SK-N-SH treated with all-trans-retinoic acid at 6 μM for 48 hours (cell line): ENCODE results near the gene PGAP1.

ENCODE experiments used
- ARNTL ChIP-seq: fragments of 450-650 bp; formaldehyde crosslinking; IDR thresholded peaks from 2 replicates; pipeline ENCODE4 v1.5.0; 2020; ENCODE audit warnings: low read depth, mild to moderate bottlenecking, moderate library complexity, borderline replicate concordance
- CSDC2 ChIP-seq: fragments of 250-450 bp; sonication (Bioruptor Pico); IDR thresholded peaks from 2 replicates; pipeline ENCODE4 v1.5.0; 2020; ENCODE audit warnings: mild to moderate bottlenecking, moderate library complexity
- GLIS3 ChIP-seq: fragments of 250-450 bp; sonication (Bioruptor Pico); IDR thresholded peaks from 2 replicates; pipeline ENCODE4 v1.5.0; 2020; ENCODE audit warnings: mild to moderate bottlenecking, moderate library complexity
- OSR1 ChIP-seq: fragments of 250-450 bp; sonication (Bioruptor Pico); IDR thresholded peaks from 2 replicates; pipeline ENCODE4 v1.8.0; 2022; ENCODE audit warnings: moderate library complexity, mild to moderate bottlenecking, inconsistent platforms
- RARB ChIP-seq: fragments of 250-450 bp; sonication (Bioruptor Pico); IDR thresholded peaks from 2 replicates; pipeline ENCODE4 v1.8.0; 2021; ENCODE audit warnings: mild to moderate bottlenecking, moderate library complexity
- TOX ChIP-seq: fragments of 250-450 bp; sonication (Bioruptor Pico); IDR thresholded peaks from 2 replicates; pipeline ENCODE4 v1.8.0; 2021; ENCODE audit warnings: mild to moderate bottlenecking, moderate library complexity, borderline replicate concordance
- ZC3H10 ChIP-seq: fragments of 250-450 bp; sonication (Bioruptor Pico); IDR thresholded peaks from 2 replicates; pipeline ENCODE4 v1.5.1; 2021; ENCODE audit warnings: mild to moderate bottlenecking, moderate library complexity
- ZFP3 ChIP-seq: fragments of 250-450 bp; sonication (Bioruptor Pico); IDR thresholded peaks from 2 replicates; pipeline ENCODE4 v1.5.0; 2020; ENCODE audit warnings: mild to moderate bottlenecking, moderate library complexity
- ZFP30 ChIP-seq: fragments of 450-650 bp; formaldehyde crosslinking; IDR thresholded peaks from 2 replicates; pipeline ENCODE4 v1.5.0; 2022; ENCODE audit warnings: mild to moderate bottlenecking, moderate library complexity
- ZNF565 ChIP-seq: fragments of 450-650 bp; formaldehyde crosslinking; conservative IDR thresholded peaks from 2 replicates; pipeline ENCODE4 v1.5.0; 2020; ENCODE audit warnings: low read depth, mild to moderate bottlenecking, moderate library complexity
- TF ChIP-seq, protein P1 (sequence below): fragments of 250-450 bp; sonication (Bioruptor Pico); IDR thresholded peaks from 2 replicates; pipeline ENCODE4 v1.8.0; 2020; ENCODE audit warnings: mild to moderate bottlenecking, moderate library complexity, borderline replicate concordance
- TF ChIP-seq, protein P2 (sequence below): fragments of 250-450 bp; sonication (Bioruptor Pico); IDR thresholded peaks from 2 replicates; pipeline ENCODE4 v1.5.1; 2020; ENCODE audit warnings: low read depth, mild to moderate bottlenecking, moderate library complexity

DNA sequence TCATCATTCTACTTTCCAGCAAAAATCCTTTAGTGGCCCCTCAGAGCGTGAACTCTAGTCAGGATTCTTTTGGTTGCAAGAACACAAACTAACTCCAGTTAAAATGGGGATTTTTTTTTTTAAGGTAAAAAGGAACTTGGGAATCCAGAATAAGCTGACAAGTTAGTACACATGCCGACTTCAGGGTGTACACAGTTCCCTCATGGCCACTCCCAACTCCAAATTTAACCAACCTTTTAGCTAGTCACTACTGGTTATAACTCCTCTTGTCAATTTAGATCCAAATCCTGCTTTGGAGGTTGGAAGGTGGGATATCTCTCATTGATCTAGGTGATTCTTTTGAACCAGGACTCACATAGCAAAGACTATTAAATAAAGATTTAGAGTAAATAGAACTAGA, 5.0 kb upstream of the PGAP1 start:
- no peak for TF ChIP-seq ZFP3 (CRISPR knock-in tag)
- no peak for TF ChIP-seq GLIS3 (CRISPR knock-in tag)
- TF ChIP-seq, protein P1, sequence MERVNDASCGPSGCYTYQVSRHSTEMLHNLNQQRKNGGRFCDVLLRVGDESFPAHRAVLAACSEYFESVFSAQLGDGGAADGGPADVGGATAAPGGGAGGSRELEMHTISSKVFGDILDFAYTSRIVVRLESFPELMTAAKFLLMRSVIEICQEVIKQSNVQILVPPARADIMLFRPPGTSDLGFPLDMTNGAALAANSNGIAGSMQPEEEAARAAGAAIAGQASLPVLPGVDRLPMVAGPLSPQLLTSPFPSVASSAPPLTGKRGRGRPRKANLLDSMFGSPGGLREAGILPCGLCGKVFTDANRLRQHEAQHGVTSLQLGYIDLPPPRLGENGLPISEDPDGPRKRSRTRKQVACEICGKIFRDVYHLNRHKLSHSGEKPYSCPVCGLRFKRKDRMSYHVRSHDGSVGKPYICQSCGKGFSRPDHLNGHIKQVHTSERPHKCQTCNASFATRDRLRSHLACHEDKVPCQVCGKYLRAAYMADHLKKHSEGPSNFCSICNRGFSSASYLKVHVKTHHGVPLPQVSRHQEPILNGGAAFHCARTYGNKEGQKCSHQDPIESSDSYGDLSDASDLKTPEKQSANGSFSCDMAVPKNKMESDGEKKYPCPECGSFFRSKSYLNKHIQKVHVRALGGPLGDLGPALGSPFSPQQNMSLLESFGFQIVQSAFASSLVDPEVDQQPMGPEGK (CRISPR knock-in tag): no peak
- TF ChIP-seq RARB (CRISPR knock-in tag): no peak
- TF ChIP-seq ZNF565 (CRISPR knock-in tag): no peak
- no peak for TF ChIP-seq ZC3H10 (CRISPR knock-in tag)
- TF ChIP-seq TOX (CRISPR knock-in tag): no peak
- TF ChIP-seq CSDC2: no peak
- TF ChIP-seq ZFP30 (CRISPR knock-in tag): no peak
- TF ChIP-seq ARNTL (CRISPR knock-in tag): no peak
- TF ChIP-seq, protein P2, sequence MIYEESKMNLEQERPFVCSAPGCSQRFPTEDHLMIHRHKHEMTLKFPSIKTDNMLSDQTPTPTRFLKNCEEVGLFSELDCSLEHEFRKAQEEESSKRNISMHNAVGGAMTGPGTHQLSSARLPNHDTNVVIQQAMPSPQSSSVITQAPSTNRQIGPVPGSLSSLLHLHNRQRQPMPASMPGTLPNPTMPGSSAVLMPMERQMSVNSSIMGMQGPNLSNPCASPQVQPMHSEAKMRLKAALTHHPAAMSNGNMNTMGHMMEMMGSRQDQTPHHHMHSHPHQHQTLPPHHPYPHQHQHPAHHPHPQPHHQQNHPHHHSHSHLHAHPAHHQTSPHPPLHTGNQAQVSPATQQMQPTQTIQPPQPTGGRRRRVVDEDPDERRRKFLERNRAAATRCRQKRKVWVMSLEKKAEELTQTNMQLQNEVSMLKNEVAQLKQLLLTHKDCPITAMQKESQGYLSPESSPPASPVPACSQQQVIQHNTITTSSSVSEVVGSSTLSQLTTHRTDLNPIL: no peak
- TF ChIP-seq OSR1 (CRISPR knock-in tag): no peak
